Ishikawa (cell line): ENCODE measurements around the gene LRIG3.

Experiments used
- CEBPB ChIP-seq: IDR thresholded peaks from 2 replicates; pipeline ENCODE4 v1.6.1; 2012
- EGR1 ChIP-seq: IDR thresholded peaks from 2 replicates; pipeline ENCODE4 v1.6.1; 2012
- EP300 ChIP-seq: IDR thresholded peaks from 2 replicates; pipeline ENCODE4 v1.6.1; 2012; ENCODE audit warnings: borderline replicate concordance
- TAF1 ChIP-seq: IDR thresholded peaks from 2 replicates; pipeline ENCODE4 v1.6.1; 2012; ENCODE audit warnings: low read depth, mild to moderate bottlenecking

GRCh38 chr12:58922849-58923248 lies 2.5 kb upstream of the LRIG3 start:
- TF ChIP-seq EGR1 = no peak
- no peak for TF ChIP-seq TAF1
- TF ChIP-seq CEBPB = no peak
- no peak for TF ChIP-seq EP300
